Measurements from ENCODE around the gene VAV2.
A peak's percentile ranks its signal among the peaks of the same experiment; 100 is the strongest.
"Not testable (repeated sequence)": the region's sequence is repeated elsewhere in the genome, so short reads cannot be mapped to it uniquely, and the experiment has no call there.

The VAV2 gene

DNA sequence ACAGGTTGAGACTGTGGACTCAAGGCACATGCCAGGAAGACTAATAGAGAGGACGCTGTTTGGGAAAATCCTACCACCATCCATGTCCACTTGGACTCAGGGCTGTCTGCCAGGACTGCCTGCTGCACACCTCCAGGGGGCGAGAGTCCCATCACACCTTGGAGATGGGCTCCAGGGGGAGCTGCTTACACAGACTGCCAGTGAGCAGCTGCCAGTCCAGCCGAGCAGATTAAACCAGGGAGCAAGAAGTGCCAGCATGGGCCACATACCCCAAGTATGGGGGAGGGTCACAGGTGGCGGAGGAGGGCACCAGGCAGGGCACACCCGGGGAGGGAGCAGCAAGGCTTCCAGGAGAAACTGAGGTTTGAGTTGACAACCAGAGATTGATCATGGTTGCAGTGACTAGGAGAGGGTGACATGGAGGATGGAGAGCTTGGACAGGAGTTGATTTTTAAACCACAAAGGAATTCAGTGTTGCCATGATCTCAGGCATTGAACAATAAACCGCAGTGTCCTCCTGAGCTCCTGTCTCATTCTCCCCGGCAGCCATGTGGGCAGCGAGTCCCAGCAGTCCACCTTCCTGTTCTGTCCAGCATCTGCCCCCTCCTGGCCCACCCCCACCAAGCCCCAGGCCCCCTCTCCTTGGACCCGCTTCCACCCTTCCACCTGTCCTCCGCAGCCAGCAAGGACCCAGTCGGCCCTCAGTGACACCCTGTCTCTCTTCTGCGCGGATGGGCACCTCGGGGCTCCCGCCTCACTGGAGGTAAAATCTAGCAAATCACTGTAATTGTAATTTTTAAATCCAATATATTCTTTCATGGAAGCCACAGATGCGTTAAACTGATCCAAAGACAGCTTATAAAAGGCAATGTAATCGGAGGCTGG lies 3.1 kb upstream of the VAV2 start:
- DNase-seq (ENCODE audit: low read depth): no peak

DNA sequence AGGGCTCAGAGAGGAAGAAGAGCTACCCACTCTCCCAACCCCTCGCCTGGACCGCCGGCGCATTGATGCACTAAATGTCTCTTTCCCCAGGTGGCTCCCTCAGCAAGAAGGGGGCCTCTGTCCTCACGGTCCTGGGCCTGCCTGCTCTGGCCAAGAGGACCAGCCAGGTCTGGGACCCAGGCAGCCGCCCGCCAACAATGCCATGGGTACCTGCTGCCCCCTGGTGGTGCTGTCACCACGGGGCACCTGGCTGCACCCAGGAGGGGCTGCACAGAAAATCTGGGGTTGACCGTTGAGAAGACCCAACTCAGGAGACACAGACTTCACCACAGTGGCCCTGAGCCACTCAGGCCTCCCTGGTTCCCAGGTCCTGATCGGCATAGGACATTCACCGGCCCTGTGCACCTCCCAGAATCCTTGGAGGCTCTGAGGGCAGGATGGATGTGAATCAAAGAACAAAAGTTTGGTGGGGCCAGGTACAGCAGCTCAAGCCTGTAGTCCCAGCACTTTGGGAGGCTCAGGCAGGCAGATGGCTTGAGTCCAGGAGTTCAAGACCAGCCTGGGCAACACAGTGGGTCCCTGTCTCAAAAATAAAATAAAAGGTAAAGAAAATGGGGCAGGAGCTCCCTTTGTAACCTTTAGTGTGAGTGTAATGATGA lies 2.4 kb upstream of the VAV2 start:
- DNase-seq (ENCODE audit: low read depth): peak; percentile 60

DNA sequence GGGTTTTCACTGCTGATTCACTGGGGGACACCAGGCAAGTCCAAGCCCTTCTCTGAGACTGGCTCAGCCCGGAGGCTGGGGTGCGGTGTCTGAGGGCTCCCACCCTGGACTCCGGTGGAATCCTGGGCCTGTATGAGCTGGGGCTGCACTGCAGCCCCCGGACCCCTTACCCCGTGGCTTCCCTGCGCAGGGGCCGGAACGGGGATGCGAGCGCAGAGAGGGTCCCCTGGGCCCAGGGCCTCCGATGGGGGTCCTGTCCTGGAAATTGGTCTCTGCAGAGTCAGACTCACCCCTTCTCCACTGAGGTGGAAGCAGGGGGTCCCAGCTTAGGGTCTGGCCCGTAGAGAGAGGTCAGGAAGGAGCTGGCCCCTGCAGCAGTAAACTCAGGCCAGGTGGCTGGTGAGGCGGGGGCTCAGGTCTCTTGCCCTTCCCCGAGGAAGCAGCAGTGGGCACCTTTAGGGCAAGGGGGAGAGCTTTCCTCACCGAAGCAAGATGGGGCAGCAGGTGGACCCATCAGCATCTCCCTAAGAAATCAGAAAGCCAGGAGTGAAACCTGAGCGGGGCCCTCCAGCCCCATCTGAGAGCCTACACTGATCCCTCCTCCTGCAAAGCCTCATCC lies 1.6 kb upstream of the VAV2 start:
- no peak for DNase-seq (ENCODE audit: low read depth)

DNA sequence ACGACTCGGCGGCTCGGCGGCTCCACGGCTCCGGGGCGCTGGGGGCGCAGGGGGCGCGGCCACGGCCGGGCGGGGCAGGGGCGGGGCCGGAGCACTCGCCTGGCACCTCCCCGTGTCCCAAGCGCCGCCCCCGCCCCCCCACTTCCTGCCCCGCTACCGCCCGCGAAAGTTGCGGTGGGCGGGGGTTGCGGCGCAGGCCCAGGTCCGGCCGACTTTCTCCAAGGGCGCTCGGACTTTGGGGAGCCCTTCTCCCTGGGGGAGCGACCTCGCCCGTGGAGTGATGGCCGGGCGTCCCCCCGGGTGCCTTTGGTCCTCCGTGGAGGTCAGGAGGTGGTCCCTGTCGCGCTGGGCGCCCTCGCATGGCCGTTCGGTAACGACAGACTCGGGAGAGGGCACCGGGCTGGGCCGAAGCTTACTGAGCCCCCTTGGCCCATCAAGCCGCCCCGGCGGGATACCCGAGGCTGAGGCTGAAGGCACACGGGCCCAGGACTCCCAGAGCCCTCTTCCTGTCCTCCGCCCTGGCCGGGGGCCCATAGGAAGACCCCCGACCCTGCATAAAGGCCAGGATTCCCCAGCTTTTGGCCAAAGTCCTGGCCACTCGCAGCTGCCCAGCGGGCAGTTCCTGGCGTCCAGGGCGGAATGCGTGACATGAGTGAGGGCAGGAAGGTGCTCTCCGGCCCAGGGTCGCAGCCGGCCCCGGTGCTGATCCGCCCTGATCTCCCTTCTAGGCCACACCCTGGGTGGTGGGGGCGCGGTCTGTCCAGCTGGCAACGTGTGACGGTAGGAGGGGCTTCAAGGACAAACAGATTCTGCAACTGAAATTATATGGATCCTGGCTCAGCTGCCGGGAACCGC lies 883 bp upstream of the VAV2 start:
- peak; percentile 61 for DNase-seq (ENCODE audit: low read depth)

DNA sequence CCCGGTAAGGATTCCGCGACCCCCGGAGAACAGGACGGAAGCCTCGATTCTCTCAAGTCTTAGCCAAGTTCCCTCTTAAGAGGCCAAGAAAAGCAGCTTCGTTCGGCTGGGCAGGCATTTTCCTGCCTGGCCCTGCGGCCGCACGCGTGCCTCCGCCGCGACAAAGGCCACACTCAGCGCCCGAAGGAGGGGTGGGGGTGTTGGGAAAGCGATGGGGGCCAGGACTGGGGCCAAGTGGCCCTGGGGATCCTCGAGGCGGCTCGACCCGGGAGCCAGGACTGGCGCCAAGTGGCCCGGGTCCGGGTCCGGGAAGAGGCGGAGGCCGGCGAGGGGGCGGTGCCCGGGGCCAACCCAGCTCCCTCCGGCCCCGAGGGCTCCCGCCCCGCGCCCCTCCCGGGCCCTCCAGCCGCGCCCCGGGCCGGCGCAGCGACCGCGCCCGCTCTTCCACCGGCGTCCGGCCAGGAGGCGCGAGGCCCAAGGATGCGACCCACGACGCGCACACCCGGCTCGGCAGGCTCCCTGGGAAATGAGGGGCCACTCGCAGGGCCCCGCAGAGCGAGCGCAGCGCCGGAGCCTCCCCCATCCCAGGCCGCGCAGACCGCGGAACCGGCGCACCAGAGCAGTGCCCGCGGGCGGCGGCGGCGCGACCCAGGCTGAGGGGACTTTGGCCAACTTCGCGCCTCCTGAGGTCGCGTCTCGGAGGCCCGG lies 756 bp downstream of the VAV2 start:
- no peak for DNase-seq (ENCODE audit: low read depth)

DNA sequence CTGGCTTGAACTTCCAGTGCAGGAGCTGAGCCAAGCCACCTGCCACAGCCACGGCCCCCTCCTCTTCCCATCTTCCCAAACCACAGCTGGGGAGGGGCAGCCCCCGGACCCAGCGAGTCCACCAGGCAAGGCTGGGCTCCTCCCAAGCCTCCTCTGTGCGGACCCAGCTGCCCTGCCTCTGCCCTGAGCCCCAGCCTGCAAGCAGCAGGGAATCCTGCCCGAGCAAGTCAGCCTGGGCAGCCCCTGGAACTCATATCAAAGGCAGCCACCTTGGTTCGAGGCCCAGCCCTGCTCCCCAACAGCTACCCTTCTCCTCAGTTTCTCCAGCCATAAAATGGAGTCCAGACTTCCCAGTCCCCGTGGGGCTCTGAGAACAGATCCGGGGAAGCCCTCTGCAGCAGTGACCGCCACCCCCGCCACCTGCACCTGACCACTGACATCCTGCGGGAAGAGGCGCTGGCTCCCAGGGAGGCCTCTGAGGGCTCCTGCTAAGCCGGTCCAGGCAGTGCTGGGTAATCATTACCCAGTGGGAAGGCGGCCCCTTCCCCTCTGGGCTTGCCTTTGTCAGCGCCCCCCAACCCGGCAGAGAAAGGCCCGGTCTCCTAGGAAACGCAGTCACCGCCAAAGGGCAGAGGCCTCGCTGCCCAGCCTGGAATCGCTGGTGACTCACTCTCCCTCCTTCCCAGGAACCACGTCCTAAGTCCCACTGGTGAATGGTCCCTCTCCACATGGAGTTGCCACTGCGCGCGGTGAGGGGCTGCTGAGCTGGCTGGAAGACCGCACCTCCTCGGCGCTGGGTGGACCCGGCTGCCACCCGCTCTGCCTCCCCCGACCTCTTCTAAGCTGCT lies 1.5 kb downstream of the VAV2 start:
- DNase-seq (ENCODE audit: low read depth): no peak

DNA sequence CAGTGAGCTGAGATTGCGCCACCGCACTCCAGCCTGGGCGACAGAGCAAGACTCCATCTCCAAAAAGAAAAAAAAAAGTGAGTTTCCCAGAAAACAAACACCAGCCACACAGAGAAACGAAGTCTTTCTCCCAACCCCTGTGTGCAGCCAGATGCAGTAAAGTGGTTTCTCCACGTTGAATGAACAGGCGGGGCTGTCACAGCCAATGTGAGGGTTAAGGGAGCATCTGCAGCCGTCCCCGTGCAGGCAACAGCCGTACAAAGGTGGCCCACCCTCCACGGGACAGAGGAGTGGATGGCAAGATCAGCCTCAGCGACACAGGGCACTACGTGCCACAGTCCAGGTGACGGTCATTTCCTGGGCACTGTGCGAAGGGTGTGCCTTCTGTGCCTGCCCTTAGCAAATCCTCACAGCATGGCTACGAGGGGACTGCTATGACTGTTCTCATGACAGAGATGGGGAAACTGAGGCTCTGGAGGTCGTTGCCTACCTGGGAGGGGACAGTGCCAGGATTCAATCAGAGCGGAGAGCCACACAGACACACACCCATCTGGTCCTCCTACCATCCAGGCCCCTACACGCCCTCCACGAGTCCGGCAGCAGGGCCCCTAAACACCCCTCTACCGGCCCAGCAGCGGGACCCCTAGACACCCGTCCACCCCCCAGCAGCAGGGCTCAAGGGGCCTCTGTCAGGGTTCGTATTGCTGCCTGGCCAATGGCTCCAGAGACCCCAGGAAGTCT lies 2.3 kb downstream of the VAV2 start:
- no peak for DNase-seq (ENCODE audit: low read depth)

DNA sequence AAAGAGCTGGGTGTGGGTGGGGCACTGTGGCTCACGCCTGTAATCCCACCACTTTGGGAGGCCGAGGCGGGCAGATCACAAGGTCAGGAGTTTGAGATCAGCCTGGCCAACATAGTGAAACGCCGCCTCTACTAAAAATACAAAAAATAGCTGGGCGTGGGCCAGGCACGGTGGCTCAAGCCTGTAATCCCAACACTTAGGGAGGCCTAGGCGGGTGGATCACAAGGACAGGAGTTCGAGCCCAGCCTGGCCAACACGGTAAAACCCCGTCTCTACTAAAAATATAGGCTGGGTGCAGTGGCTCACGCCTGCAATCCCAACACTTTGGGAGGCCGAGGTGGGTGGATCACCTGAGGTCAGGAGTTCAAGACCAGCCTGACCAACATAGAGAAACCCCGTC lies 3.4 kb downstream of the VAV2 start:
- not testable (repeated sequence) for DNase-seq (ENCODE audit: low read depth)

DNA sequence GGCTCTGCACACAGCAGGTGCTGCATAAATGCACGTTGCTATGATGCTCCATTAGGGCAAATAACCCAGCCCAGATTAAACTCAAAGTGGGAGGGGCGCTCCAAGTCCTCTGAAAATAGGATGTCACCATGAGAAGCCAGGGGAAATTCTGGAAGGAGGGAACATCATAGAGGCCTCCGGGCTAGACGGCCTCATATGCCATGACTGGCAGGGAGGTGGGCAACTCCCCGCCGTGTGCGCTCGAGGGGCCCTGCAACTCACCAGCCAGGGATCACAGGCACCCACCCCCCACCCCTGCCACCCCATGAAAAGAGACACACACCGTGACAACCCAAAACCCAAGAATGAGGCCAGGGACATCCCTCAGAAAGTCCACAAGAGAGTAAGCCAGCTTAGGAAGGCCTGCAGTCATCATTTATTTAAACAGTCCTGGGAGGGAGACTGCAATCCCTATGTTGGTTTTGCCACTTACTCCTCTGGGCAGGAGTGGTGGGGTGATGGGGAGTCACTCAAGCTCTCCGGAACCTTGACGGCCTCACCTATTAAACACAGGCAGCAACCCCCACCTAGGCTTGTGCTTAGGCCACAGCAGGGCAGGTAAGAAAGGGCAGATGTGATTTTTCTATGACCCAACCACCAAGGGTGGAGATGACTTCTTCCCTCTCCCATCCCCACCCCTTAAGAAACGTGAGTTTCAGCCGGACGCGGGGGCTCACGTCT lies 4.0 kb downstream of the VAV2 start:
- no peak for DNase-seq (ENCODE audit: low read depth)

DNA sequence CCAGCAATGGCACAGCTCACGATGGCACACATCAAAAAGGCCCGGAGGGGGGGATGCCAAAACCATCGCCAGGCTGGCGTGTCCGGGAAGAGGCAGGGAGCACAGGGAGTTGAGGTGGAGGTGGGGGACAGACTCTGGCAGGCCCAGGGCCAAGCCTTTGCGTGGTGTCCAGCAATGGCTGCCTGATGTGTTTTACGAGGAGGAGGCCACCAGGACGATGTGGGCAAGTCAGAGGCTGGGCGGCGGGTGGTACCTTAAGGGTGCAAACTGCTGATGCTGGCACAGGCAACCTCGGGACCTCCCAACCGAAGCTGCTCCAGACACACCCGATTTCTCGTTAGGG lies 4.7 kb downstream of the VAV2 start:
- no peak for DNase-seq (ENCODE audit: low read depth)

DNA sequence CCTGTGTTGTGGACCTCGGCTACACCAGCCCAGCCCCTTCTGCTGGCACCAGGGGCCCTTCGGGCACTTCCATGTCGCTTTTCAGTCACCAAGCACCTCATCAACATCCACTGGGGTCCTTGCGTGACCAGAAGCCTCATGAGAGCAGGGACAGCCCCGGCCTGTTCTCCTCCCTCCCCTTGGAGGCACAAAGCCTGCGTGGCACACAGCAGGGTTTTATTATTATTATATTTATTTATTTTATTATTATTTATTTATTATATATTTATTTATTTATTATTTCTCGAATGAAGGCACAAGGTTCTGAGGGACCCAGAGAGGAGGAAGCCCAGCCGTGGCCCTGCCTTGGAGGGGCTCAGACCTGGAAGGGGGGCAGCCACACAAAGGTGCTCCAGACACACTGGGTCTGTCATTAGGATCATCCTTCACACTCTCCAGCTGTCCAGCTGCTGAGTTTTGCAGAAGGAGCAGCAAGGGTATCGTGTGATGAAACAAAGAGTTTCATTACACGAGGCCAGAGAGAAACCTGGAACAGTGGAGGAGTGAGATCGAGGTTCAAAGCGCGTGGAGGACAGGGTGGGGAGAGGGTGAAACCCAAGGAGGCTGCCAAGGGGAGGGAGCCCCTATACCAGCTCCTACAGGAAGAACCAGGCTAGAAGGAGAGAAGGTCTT lies 5.2 kb downstream of the VAV2 start:
- DNase-seq (ENCODE audit: low read depth): no peak

DNA sequence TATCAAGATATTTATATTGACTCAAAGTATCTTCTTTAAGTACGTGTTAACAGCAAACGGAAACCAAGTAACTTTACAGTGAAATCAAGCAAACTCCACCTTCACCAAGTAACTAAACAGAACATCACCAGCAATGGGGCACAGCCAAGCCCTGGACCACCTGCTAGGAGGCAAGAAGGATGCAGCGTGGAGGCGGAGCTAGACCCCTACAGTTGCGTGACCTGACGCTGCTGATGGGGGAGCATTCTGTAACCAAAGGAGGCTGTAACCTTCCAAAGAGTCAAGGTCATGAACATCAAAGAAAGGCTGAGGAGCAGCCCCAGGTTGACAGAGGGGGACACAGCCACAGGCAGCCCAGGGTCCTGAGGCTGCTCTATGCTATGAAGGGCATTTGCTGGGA lies 6.1 kb downstream of the VAV2 start:
- no peak for DNase-seq (ENCODE audit: low read depth)

DNA sequence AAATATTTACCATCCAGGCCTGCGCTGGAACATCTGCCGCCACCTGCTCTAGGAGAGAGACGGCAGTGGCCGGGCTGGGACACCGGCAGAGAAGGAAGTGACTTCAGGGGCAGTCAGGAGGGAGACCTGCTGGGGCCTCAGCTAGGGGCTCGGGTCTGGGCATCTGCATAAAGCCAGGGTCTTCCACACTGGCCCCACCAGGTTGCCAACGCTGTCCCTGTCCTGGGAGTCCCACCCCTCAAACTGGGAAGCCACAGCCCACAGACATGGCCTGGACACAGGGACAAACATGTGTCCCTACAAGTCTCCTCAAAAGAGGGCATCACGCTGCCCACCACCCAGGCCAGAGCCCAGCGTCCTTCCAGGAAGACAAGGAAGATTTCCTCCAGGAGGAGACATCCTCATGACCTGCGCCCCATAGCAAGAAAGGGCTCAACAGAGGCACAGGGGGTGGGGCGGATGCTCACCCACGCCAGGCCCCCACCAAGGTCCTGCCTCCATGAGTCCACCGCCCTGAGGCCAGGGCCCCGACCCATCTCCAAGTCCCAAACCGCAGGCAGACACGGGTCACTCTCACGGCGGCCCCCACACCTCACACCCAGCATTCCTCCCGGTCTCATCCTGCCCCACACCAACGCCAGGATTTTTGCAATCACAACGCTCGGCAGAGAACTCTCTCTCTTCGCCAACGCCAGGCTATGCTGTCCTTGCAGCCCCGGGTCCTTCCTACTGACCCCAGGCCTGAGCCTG lies 9.0 kb downstream of the VAV2 start:
- DNase-seq (ENCODE audit: low read depth): no peak

DNA sequence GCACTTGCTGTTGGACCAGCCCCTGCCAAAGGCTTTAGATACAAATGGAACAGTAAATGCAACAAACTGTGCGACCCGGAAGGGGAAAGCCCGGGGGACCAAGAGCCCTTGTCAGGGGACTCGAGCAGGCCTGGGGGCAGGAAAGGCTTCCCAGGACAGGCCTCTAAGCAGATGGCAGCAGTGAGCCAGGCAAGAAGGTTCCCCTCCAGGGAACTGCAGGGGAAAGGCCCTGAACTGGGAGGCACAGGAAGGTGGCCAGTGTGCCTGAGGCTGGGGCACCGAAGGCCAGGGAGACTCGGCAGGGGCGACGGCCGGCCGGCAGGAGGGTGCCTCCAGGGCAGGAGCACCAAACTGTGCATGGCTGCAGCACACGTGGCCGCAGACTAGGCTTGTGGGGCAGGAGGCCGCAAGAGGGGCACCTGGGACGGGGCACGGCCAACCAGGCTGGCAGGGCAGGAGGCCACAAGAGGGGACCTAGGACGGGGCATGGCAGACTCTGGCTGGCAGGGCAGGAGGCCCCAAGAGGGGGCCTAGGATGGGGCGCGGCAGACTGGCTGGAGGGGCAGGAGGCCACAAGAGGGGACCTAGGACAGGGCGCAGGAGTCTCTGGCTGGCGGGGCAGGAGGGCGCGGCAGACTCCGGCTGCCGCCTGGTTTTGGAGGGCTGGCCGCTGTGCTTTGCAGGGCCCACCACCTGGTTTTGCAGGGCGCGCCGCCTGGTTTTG lies 10.0 kb downstream of the VAV2 start:
- no peak for DNase-seq (ENCODE audit: low read depth)

DNA sequence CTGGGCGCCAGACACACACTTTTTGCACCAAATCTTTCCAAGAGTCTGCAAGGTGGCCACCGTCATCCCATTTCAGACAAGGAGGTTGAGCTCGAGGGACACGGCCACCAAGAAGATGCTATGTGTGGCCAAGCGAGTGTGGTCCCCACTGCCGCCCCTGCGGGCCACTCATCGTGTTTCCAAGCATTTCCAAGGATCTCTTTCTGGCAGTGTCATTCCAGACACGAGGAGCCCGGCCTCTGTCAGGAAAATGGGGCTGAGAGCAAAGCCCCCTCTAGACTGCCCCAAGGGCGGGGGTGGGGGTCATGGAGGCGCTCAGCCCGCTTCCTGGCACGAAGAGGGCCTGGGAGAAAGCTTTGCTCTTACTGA lies 10.6 kb downstream of the VAV2 start:
- no peak for DNase-seq (ENCODE audit: low read depth)

DNA sequence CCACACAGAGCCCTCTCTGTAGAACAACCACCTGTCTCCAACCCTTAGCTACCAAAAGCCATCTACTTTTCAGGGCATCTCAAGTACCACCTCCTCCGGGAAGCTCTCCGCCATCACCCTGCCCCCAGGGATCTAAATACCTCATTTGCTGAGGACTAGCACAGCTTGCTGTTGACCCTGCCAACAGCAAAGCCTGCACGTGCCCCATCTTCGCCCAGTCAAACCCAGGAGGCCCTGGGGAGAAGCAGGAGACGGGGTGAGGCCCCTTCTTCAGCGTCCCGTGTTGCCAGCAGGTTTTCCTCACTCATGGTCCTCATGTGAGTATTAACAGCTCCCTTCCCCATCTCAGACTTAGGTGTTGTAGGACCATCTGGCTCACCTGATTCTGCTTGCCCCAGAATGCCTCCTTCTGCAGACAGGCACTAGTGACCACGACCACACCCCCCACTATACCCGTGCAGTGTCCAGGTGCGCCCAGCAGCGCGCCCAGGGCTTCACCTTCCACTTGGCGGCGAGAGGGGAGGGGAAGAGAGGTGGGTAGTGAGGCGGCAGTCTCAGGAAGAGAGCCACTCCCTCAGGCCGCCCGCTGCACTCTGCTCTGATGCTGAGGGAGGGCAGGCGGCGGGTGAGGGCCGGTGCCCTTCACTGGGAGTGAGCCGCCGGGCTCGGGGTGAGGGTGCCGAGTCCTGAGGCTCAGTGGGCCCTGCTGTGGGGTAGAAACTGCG lies 11.1 kb downstream of the VAV2 start:
- no peak for DNase-seq (ENCODE audit: low read depth)

Data from activated T-helper 1 cell treated with Interleukin-2 at 50 U/mL for 16 hours (primary cell).